ENCODE data around the gene CASP7. TPM values are rescaled to one million over a fixed set of nuclear protein-coding genes. Genes with fewer than 3 reads are reported as not detected.

The CASP7 gene
- total and polyA plus RNA-seq, 2 of the 8 experiments (the other 6 are each of a cell fraction or from before 2014, with no cell fraction given): 2.3 to 4.1 TPM

DNA sequence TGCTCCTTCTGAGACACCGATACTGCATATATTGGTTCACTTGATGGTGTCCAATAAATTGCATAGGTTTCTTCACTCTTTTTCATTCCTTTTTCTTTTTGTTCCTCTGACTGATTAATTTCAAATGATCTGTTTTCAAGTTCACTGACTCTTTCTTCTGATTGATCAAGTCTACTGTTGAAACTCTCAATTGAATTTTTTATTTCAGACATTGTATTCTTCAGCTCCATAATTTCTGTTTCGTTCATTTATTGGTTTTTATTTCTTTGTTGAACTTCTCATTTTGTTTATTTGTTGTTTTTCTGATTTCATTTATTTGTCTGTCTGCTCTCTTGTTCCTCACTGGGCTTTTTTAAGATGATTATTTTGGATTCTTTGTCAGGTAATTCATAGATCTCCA, 13.6 kb downstream of the CASP7 start (continued):
- TF ChIP-seq SAP30 (IDR thresholded peaks at IDR 0.05; ENCODE audit: insufficient read depth, insufficient replicate concordance, low read length): no peak
- no peak for TF ChIP-seq BACH1 (IDR thresholded peaks at IDR 0.05; ENCODE audit: low read length)
- TF ChIP-seq, protein P1, sequence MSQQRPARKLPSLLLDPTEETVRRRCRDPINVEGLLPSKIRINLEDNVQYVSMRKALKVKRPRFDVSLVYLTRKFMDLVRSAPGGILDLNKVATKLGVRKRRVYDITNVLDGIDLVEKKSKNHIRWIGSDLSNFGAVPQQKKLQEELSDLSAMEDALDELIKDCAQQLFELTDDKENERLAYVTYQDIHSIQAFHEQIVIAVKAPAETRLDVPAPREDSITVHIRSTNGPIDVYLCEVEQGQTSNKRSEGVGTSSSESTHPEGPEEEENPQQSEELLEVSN (IDR thresholded peaks at IDR 0.05): no peak
- no peak for TF ChIP-seq CBX5 (IDR thresholded peaks at IDR 0.05; ENCODE audit: low read depth, low read length)
